Chondrocyte (in vitro differentiated cells): Measurements from ENCODE around the gene NME8. TPM values are rescaled to one million over a fixed set of nuclear protein-coding genes. Genes with fewer than 3 reads are reported as not detected.

Experiments
- DNase-seq: peaks from one replicate; pipeline ENCODE4 v3.0.0; 2021; ENCODE audit warnings: mixed read lengths, low spot score
- H3K27ac Mint-ChIP-seq: one replicate; pipeline ENCODE4 v1.8.0; 2021; ENCODE audit warnings: mild to moderate bottlenecking, moderate library complexity, mixed read lengths; ENCODE audit not compliant: unreplicated experiment
- H3K27me3 Mint-ChIP-seq: 2 replicates; pipeline ENCODE4 v1.8.0; 2021; ENCODE audit warnings: low read depth, mixed read lengths
- H3K36me3 Mint-ChIP-seq: 2 replicates; pipeline ENCODE4 v1.8.0; 2021; ENCODE audit warnings: low read depth, mixed read lengths
- H3K4me1 Mint-ChIP-seq: 2 replicates; pipeline ENCODE4 v1.8.0; 2021; ENCODE audit warnings: low read depth, mild to moderate bottlenecking, mixed read lengths
- H3K4me3 Mint-ChIP-seq: one replicate; pipeline ENCODE4 v1.8.0; 2021; ENCODE audit warnings: mild to moderate bottlenecking, moderate library complexity, mixed read lengths; ENCODE audit not compliant: unreplicated experiment
- H3K9me3 Mint-ChIP-seq: 2 replicates; pipeline ENCODE4 v1.8.0; 2021; ENCODE audit warnings: low read depth, mixed read lengths
- CTCF ChIP-seq: fragments of 200-600 bp; sonication (generic); IDR thresholded peaks from 2 replicates; pipeline ENCODE4 v1.5.0; 2021; ENCODE audit warnings: antibody characterized with exemption, mild to moderate bottlenecking, moderate library complexity
- total RNA-seq: library from RNA; stranded (reverse); gene quantifications from 3 replicates; pipeline ENCODE4 v1.2.1, GENCODE V29; 2021

The NME8 gene
- total RNA-seq, 1 donor from 2014 or later = not detected

GRCh38 chr7:37899712-37900247, 51.4 kb downstream of the NME8 start:
- Mint-ChIP-seq H3K9me3 (no peaks in the 10 kb centered on the region), H3K27me3 (peaks cover 20% of the 10 kb centered on the region), H3K4me3 (no peak overlapping the region), H3K36me3 (no peaks in the 10 kb centered on the region), H3K27ac (no peak overlapping the region), H3K4me1 (peaks cover 5% of the 10 kb centered on the region)
- no peak for TF ChIP-seq CTCF
- no peak for DNase-seq

GRCh38 chr7:37901236-37901827, 52.9 kb downstream of the NME8 start:
- no peak overlapping the region for H3K4me3 Mint-ChIP-seq
- no peaks in the 10 kb centered on the region for H3K9me3 Mint-ChIP-seq
- no peak overlapping the region for H3K27ac Mint-ChIP-seq
- TF ChIP-seq CTCF = peak; percentile 88
- H3K4me1 Mint-ChIP-seq = peaks cover 5% of the 10 kb centered on the region
- H3K36me3 Mint-ChIP-seq = no peaks in the 10 kb centered on the region
- DNase-seq = no peak
- peaks cover 17% of the 10 kb centered on the region for H3K27me3 Mint-ChIP-seq

- Mint-ChIP-seq H3K27me3 (peaks cover 17% of the 10 kb centered on the region), H3K4me1 (peaks cover 5% of the 10 kb centered on the region), H3K36me3 (peaks cover 1% of the 10 kb centered on the region), H3K9me3 (no peaks in the 10 kb centered on the region), H3K27ac (no peak overlapping the region), H3K4me3 (no peak overlapping the region)
- no peak for DNase-seq
- TF ChIP-seq CTCF = no peak
These were observed 53.6 kb downstream of the NME8 start for GRCh38 chr7:37901890-37902524.

- H3K36me3 Mint-ChIP-seq = peaks cover 1% of the 10 kb centered on the region
- H3K4me1 Mint-ChIP-seq = peaks cover 15% of the 10 kb centered on the region
- no peak for DNase-seq
- peak overlapping the region; percentile 43 for H3K27ac Mint-ChIP-seq
- no peaks in the 10 kb centered on the region for H3K9me3 Mint-ChIP-seq
- H3K27me3 Mint-ChIP-seq = peaks cover 8% of the 10 kb centered on the region
- TF ChIP-seq CTCF = no peak
- no peak overlapping the region for H3K4me3 Mint-ChIP-seq
These were observed 59.9 kb downstream of the NME8 start for GRCh38 chr7:37908221-37908788.

GRCh38 chr7:37912756-37913155, 64.4 kb downstream of the NME8 start:
- TF ChIP-seq CTCF = no peak
- Mint-ChIP-seq H3K4me3 (no peak overlapping the region), H3K36me3 (no peaks in the 10 kb centered on the region), H3K27me3 (peaks cover 18% of the 10 kb centered on the region), H3K9me3 (no peaks in the 10 kb centered on the region), H3K4me1 (peaks cover 23% of the 10 kb centered on the region), H3K27ac (no peak overlapping the region)
- no peak for DNase-seq
